GM23338 (cell line): ENCODE measurements around the gene FOXL2NB. TPM values are rescaled to one million over a fixed set of nuclear protein-coding genes. Genes with fewer than 3 reads are reported as not detected.

Experiments used
- ATAC-seq: fragments of 200-7000 bp; cut with Tn5 transposase; 3 replicates; pipeline ENCODE4 v1.9.1; 2020
- DNase-seq: peaks from one replicate; pipeline ENCODE4 v3.0.0-alpha.2; 2015; ENCODE audit warnings: low spot score
- H2AFZ ChIP-seq: fragments of 200-600 bp; sonication (generic); 2 replicates; pipeline ENCODE4 v1.8.0; 2016; ENCODE audit warnings: antibody characterized with exemption, mild to moderate bottlenecking, moderate library complexity
- H3F3A ChIP-seq: fragments of 200-600 bp; sonication (generic); replicated peaks from 2 replicates; pipeline ENCODE4 v1.8.0; 2017; ENCODE audit warnings: antibody characterized with exemption, mixed run types, low read depth
- H3K27ac ChIP-seq: fragments of 200-600 bp; sonication (generic); 2 replicates; pipeline ENCODE4 v1.6.1; 2016; ENCODE audit warnings: low read depth
- H3K27me3 ChIP-seq: fragments of 200-600 bp; sonication (generic); 2 replicates; pipeline ENCODE4 v1.8.0; 2016; ENCODE audit warnings: mild to moderate bottlenecking, mixed run types, moderate library complexity; ENCODE audit not compliant: insufficient read depth
- H3K36me3 ChIP-seq: fragments of 200-600 bp; sonication (generic); 2 replicates; pipeline ENCODE4 v1.8.0; 2016; ENCODE audit warnings: mild to moderate bottlenecking; ENCODE audit not compliant: insufficient read depth
- H3K4me1 ChIP-seq: fragments of 200-600 bp; sonication (generic); 2 replicates; pipeline ENCODE4 v1.8.0; 2016; ENCODE audit warnings: mild to moderate bottlenecking, moderate library complexity; ENCODE audit not compliant: insufficient read depth
- H3K4me2 ChIP-seq: fragments of 200-600 bp; sonication (generic); 2 replicates; pipeline ENCODE4 v1.7.1; 2017; ENCODE audit warnings: mixed run types
- H3K4me3 ChIP-seq: fragments of 200-600 bp; sonication (generic); 2 replicates; pipeline ENCODE4 v1.6.1; 2016; ENCODE audit warnings: mixed run types
- H3K79me2 ChIP-seq: fragments of 200-600 bp; sonication (generic); replicated peaks from 2 replicates; pipeline ENCODE4 v1.8.0; 2017; ENCODE audit warnings: mild to moderate bottlenecking; ENCODE audit not compliant: insufficient read depth
- H3K9me2 ChIP-seq: fragments of 200-600 bp; sonication (generic); 2 replicates; pipeline ENCODE4 v1.8.0; 2017; ENCODE audit not compliant: insufficient read depth
- H4K20me1 ChIP-seq: fragments of 200-600 bp; sonication (generic); replicated peaks from 2 replicates; pipeline ENCODE4 v1.8.0; 2017; ENCODE audit warnings: mild to moderate bottlenecking; ENCODE audit not compliant: insufficient read depth
- H3K27ac Mint-ChIP-seq: 2 replicates; pipeline ENCODE4 v1.8.0; 2020; ENCODE audit warnings: inconsistent platforms, mild to moderate bottlenecking, moderate library complexity, mixed read lengths
- H3K27me3 Mint-ChIP-seq: 3 replicates; pipeline ENCODE4 v1.8.0; 2022; ENCODE audit warnings: low read depth, mild to moderate bottlenecking, moderate library complexity, mixed read lengths, inconsistent platforms; ENCODE audit not compliant: insufficient read depth, poor library complexity
- H3K36me3 Mint-ChIP-seq: 3 replicates; pipeline ENCODE4 v1.8.0; 2021; ENCODE audit warnings: low read depth, mild to moderate bottlenecking, inconsistent platforms, moderate library complexity, mixed read lengths
- H3K4me1 Mint-ChIP-seq: 3 replicates; pipeline ENCODE4 v1.8.0; 2020; ENCODE audit warnings: mild to moderate bottlenecking, inconsistent platforms, mixed read lengths
- H3K4me3 Mint-ChIP-seq: 3 replicates; pipeline ENCODE4 v1.8.0; 2021; ENCODE audit warnings: moderate library complexity, mild to moderate bottlenecking, inconsistent platforms, mixed read lengths
- H3K9me3 Mint-ChIP-seq: 3 replicates; pipeline ENCODE4 v1.8.0; 2020; ENCODE audit warnings: moderate library complexity, mild to moderate bottlenecking, inconsistent platforms, mixed read lengths
- CREB1 ChIP-seq: fragments of 250-450 bp; sonication (Bioruptor Pico); IDR thresholded peaks from 2 replicates; pipeline ENCODE4 v1.5.0; 2020; ENCODE audit warnings: low read depth, mild to moderate bottlenecking, moderate library complexity
- CTCF ChIP-seq, 2 experiments: fragments of 200-600 bp in 1 of 2; sonication (generic) in 1 of 2; conservative IDR thresholded peaks; 2 replicates each; pipeline versions ENCODE4 v1.5.1 to v1.6.1; 2016 to 2017; ENCODE audit warnings: antibody characterized with exemption in 2 of 2, low read depth in 2 of 2, mild to moderate bottlenecking in 2 of 2, moderate library complexity in 1 of 2
- ETS1 ChIP-seq: IDR thresholded peaks from 2 replicates; pipeline ENCODE4 v1.6.1; 2016; ENCODE audit warnings: antibody characterized with exemption
- EZH2 ChIP-seq: fragments of 200-600 bp; sonication (generic); IDR thresholded peaks from one replicate; pipeline ENCODE4 v1.8.0; 2017; ENCODE audit warnings: antibody characterized with exemption, mild to moderate bottlenecking, low read depth; ENCODE audit not compliant: unreplicated experiment
- EZH2phosphoT487 ChIP-seq: fragments of 200-600 bp; sonication (generic); IDR thresholded peaks from one replicate; pipeline ENCODE4 v1.8.1; 2018; ENCODE audit warnings: antibody characterized with exemption; ENCODE audit not compliant: unreplicated experiment
- JUNB ChIP-seq: IDR thresholded peaks from one replicate; pipeline ENCODE4 v1.6.1; 2016; ENCODE audit warnings: antibody characterized with exemption; ENCODE audit not compliant: unreplicated experiment
- NANOG ChIP-seq: IDR thresholded peaks from 2 replicates; pipeline ENCODE4 v1.6.1; 2016; ENCODE audit warnings: antibody characterized with exemption, borderline replicate concordance
- POLR2AphosphoS5 ChIP-seq: IDR thresholded peaks from 2 replicates; pipeline ENCODE4 v1.6.1; 2016; ENCODE audit warnings: antibody characterized with exemption, low read depth
- ZNF114 ChIP-seq: fragments of 250-450 bp; sonication (Bioruptor Pico); IDR thresholded peaks from 2 replicates; pipeline ENCODE4 v1.5.0; 2020; ENCODE audit warnings: mild to moderate bottlenecking, moderate library complexity
- ZNF331 ChIP-seq: fragments of 250-450 bp; sonication (Bioruptor Pico); IDR thresholded peaks from 2 replicates; pipeline ENCODE4 v1.5.0; 2020; ENCODE audit warnings: low read depth, mild to moderate bottlenecking, moderate library complexity
- polyA plus RNA-seq: library from polyadenylated mRNA; unstranded; fragments of >200 nt; fragmentation: Nextera tagmentation; extraction: Ambion mirVana; gene quantifications from 2 replicates; pipeline ENCODE4 v1.2.1, GENCODE V29; 2016
- total RNA-seq: library from RNA; depleted of rRNA; stranded (reverse); fragments of >200 nt; shearing (Covaris generic); gene quantifications from 2 replicates; pipeline ENCODE4 v1.2.3, GENCODE V29; 2014
- TF ChIP-seq, protein P1 (sequence below): IDR thresholded peaks from one replicate; pipeline ENCODE4 v1.6.1; 2018; ENCODE audit warnings: antibody characterized with exemption; ENCODE audit not compliant: unreplicated experiment
- TF ChIP-seq, protein P2 (sequence below): fragments of 250-450 bp; sonication (Bioruptor Pico); IDR thresholded peaks from 2 replicates; pipeline ENCODE4 v1.5.0; 2020; ENCODE audit warnings: mild to moderate bottlenecking, moderate library complexity

FOXL2NB gene
- total and polyA plus RNA-seq, 2 experiments from 2014 or later, result 11.2 to 15.6 TPM

DNA sequence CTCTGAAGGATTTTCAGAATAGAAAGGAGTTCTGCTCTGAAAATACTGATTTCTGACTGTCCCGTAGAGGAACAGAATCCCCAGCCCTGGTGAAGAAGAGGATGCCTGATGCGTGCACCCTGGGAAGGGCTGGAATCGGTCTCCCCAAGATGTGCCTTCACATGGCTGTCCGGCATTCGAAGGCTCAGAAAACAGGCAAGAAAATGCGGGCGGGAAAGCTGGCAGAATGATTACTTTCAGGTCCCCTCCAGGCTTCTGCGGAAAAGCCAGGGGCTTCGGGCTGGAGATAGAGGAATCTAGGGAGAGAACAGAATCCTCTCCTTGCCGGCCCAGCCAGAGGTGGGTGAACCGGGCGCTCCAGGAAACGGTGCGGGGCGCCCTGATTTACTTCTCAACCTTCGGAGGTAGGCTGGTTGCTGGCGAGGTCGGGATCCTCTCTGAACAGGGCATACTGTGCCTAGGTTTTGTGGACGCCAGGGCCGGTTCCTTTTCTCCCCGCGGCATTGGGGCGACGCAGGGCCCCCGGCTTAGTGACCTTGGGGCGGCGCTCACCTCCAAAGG is 2.5 kb downstream of the FOXL2NB start (continued):
- TF ChIP-seq, protein P1, sequence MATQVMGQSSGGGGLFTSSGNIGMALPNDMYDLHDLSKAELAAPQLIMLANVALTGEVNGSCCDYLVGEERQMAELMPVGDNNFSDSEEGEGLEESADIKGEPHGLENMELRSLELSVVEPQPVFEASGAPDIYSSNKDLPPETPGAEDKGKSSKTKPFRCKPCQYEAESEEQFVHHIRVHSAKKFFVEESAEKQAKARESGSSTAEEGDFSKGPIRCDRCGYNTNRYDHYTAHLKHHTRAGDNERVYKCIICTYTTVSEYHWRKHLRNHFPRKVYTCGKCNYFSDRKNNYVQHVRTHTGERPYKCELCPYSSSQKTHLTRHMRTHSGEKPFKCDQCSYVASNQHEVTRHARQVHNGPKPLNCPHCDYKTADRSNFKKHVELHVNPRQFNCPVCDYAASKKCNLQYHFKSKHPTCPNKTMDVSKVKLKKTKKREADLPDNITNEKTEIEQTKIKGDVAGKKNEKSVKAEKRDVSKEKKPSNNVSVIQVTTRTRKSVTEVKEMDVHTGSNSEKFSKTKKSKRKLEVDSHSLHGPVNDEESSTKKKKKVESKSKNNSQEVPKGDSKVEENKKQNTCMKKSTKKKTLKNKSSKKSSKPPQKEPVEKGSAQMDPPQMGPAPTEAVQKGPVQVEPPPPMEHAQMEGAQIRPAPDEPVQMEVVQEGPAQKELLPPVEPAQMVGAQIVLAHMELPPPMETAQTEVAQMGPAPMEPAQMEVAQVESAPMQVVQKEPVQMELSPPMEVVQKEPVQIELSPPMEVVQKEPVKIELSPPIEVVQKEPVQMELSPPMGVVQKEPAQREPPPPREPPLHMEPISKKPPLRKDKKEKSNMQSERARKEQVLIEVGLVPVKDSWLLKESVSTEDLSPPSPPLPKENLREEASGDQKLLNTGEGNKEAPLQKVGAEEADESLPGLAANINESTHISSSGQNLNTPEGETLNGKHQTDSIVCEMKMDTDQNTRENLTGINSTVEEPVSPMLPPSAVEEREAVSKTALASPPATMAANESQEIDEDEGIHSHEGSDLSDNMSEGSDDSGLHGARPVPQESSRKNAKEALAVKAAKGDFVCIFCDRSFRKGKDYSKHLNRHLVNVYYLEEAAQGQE, result no peak
- TF ChIP-seq, protein P2, sequence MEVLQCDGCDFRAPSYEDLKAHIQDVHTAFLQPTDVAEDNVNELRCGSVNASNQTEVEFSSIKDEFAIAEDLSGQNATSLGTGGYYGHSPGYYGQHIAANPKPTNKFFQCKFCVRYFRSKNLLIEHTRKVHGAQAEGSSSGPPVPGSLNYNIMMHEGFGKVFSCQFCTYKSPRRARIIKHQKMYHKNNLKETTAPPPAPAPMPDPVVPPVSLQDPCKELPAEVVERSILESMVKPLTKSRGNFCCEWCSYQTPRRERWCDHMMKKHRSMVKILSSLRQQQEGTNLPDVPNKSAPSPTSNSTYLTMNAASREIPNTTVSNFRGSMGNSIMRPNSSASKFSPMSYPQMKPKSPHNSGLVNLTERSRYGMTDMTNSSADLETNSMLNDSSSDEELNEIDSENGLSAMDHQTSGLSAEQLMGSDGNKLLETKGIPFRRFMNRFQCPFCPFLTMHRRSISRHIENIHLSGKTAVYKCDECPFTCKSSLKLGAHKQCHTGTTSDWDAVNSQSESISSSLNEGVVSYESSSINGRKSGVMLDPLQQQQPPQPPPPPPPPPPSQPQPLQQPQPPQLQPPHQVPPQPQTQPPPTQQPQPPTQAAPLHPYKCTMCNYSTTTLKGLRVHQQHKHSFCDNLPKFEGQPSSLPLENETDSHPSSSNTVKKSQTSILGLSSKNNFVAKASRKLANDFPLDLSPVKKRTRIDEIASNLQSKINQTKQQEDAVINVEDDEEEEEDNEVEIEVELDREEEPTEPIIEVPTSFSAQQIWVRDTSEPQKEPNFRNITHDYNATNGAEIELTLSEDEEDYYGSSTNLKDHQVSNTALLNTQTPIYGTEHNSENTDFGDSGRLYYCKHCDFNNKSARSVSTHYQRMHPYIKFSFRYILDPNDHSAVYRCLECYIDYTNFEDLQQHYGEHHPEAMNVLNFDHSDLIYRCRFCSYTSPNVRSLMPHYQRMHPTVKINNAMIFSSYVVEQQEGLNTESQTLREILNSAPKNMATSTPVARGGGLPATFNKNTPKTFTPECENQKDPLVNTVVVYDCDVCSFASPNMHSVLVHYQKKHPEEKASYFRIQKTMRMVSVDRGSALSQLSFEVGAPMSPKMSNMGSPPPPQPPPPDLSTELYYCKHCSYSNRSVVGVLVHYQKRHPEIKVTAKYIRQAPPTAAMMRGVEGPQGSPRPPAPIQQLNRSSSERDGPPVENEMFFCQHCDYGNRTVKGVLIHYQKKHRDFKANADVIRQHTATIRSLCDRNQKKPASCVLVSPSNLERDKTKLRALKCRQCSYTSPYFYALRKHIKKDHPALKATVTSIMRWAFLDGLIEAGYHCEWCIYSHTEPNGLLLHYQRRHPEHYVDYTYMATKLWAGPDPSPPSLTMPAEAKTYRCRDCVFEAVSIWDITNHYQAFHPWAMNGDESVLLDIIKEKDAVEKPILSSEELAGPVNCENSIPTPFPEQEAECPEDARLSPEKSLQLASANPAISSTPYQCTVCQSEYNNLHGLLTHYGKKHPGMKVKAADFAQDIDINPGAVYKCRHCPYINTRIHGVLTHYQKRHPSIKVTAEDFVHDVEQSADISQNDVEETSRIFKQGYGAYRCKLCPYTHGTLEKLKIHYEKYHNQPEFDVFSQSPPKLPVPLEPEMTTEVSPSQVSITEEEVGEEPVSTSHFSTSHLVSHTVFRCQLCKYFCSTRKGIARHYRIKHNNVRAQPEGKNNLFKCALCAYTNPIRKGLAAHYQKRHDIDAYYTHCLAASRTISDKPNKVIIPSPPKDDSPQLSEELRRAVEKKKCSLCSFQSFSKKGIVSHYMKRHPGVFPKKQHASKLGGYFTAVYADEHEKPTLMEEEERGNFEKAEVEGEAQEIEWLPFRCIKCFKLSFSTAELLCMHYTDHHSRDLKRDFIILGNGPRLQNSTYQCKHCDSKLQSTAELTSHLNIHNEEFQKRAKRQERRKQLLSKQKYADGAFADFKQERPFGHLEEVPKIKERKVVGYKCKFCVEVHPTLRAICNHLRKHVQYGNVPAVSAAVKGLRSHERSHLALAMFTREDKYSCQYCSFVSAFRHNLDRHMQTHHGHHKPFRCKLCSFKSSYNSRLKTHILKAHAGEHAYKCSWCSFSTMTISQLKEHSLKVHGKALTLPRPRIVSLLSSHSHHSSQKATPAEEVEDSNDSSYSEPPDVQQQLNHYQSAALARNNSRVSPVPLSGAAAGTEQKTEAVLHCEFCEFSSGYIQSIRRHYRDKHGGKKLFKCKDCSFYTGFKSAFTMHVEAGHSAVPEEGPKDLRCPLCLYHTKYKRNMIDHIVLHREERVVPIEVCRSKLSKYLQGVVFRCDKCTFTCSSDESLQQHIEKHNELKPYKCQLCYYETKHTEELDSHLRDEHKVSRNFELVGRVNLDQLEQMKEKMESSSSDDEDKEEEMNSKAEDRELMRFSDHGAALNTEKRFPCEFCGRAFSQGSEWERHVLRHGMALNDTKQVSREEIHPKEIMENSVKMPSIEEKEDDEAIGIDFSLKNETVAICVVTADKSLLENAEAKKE (CRISPR knock-in tag), result no peak
- TF ChIP-seq POLR2AphosphoS5, result no peak; the same call in 1 of the 2 replicates

- no peaks in the 10 kb centered on the region for H3K79me2 ChIP-seq
- ATAC-seq (peak; percentile 17), DNase-seq (peak; percentile 73)
- H3K4me3 ChIP-seq, result peak overlapping the region; percentile 73
- H3K4me3 Mint-ChIP-seq, result peak overlapping the region; percentile 71
- peaks cover 21% of the 10 kb centered on the region for H3K4me1 ChIP-seq
- peak overlapping the region; percentile 87 for H3K4me2 ChIP-seq
- H2AFZ ChIP-seq, result peak overlapping the region; percentile 60
- H4K20me1 ChIP-seq, result no peaks in the 10 kb centered on the region
- H3K9me3 Mint-ChIP-seq, result peaks cover under 1% of the 10 kb centered on the region
- H3K4me1 Mint-ChIP-seq, result peaks cover 33% of the 10 kb centered on the region
- peaks cover 14% of the 10 kb centered on the region for H3K36me3 Mint-ChIP-seq
- no peak overlapping the region for H3K27ac ChIP-seq
- H3K9me2 ChIP-seq, result no peaks in the 10 kb centered on the region
- no peak overlapping the region for H3K27ac Mint-ChIP-seq
- H3F3A ChIP-seq, result peaks cover 21% of the 10 kb centered on the region
- H3K27me3 ChIP-seq, result peaks cover 77% of the 10 kb centered on the region
- H3K36me3 ChIP-seq, result no peaks in the 10 kb centered on the region
- peaks cover 83% of the 10 kb centered on the region for H3K27me3 Mint-ChIP-seq
- TF ChIP-seq ETS1 (no peak), CREB1 (CRISPR knock-in tag) (no peak), NANOG (no peak), POLR2AphosphoS5 (no peak), EZH2 (no peak), EZH2phosphoT487 (no peak), CTCF (conservative IDR thresholded peaks at IDR 0.05; ENCODE audit: low read depth in 2 of 2) (no peak), JUNB (no peak), ZNF114 (CRISPR knock-in tag) (no peak), ZNF331 (no peak)
Measured at GRCh38 chr3:138950006-138950644, 3.1 kb downstream of the FOXL2NB start.
